Adrenal gland (tissue), 5 donors: ENCODE data around the gene SUFU.

ENCODE experiments used
- POLR2A ChIP-seq, 2 donors: fragments of 450-650 bp; IDR thresholded peaks; one replicate each; pipeline ENCODE4 v1.6.1; 2017; ENCODE audit warnings: antibody characterized with exemption in 2 of 2, mild to moderate bottlenecking in 2 of 2, moderate library complexity in 1 of 2
- TF ChIP-seq, protein P1 (sequence below), 6 experiments: fragments of 450-650 bp in 4 of 6; fragments of 200-600 bp in 2 of 6; sonication (generic) in 1 of 6; IDR thresholded peaks; 1 replicate in 5 of 6; 2 replicates in 1 of 6; pipeline versions ENCODE4 v1.5.1 to v1.8.0; 2016 to 2021; ENCODE audit warnings: antibody characterized with exemption in 6 of 6, mild to moderate bottlenecking in 2 of 6, moderate library complexity in 1 of 6
- donor health status: DM: no; HTN: no; CAD: no.

DNA sequence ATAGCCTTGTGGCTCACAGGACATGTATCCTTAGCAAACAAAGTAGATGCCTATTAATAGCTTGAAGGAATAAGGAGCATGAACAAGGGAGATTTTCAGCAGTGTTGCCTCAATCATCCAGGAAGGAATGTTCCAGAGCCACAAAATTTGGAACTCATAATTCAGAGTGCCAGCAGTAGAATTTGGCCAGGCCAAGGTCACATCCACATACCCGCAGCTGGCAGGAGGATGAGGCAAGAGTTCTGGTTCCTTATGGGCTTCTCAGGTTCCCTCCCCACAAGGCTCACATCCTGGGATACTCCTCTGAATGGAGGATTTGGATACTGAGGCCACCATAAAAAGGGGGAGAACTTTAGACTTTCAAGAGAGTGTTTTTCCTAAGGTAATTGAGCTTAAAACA lies 45.8 kb downstream of the SUFU start:
- TF ChIP-seq, protein P1, sequence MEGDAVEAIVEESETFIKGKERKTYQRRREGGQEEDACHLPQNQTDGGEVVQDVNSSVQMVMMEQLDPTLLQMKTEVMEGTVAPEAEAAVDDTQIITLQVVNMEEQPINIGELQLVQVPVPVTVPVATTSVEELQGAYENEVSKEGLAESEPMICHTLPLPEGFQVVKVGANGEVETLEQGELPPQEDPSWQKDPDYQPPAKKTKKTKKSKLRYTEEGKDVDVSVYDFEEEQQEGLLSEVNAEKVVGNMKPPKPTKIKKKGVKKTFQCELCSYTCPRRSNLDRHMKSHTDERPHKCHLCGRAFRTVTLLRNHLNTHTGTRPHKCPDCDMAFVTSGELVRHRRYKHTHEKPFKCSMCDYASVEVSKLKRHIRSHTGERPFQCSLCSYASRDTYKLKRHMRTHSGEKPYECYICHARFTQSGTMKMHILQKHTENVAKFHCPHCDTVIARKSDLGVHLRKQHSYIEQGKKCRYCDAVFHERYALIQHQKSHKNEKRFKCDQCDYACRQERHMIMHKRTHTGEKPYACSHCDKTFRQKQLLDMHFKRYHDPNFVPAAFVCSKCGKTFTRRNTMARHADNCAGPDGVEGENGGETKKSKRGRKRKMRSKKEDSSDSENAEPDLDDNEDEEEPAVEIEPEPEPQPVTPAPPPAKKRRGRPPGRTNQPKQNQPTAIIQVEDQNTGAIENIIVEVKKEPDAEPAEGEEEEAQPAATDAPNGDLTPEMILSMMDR (IDR thresholded peaks at IDR 0.05), result no peak
- no peak for TF ChIP-seq POLR2A (IDR thresholded peaks at IDR 0.05)
